GM18870 (cell line): ENCODE results near the gene MRAS.

Experiments
- ATAC-seq: cut with Tn5 transposase; IDR thresholded peaks from one replicate; pipeline ENCODE4 v1.9.1; 2021; ENCODE audit warnings: moderate library complexity; ENCODE audit not compliant: unreplicated experiment

MRAS gene

GRCh38 chr3:138338811-138339210, 9.6 kb upstream of the MRAS start:
- no peak for ATAC-seq

GRCh38 chr3:138340511-138340910, 7.9 kb upstream of the MRAS start:
- ATAC-seq: no peak

GRCh38 chr3:138344754-138345153, 3.6 kb upstream of the MRAS start:
- ATAC-seq: no peak

GRCh38 chr3:138348754-138349739, 668 bp downstream of the MRAS start:
- ATAC-seq: no peak

- no peak for ATAC-seq
Measured at GRCh38 chr3:138349926-138350665, 1.7 kb downstream of the MRAS start.

GRCh38 chr3:138351151-138351550, 2.8 kb downstream of the MRAS start:
- no peak for ATAC-seq

GRCh38 chr3:138351916-138352550, 3.7 kb downstream of the MRAS start:
- ATAC-seq: no peak

- no peak for ATAC-seq
Measured at GRCh38 chr3:138354376-138354775, 6.0 kb downstream of the MRAS start.

- no peak for ATAC-seq
Measured at GRCh38 chr3:138355071-138355470, 6.7 kb downstream of the MRAS start.

GRCh38 chr3:138356730-138357405, 8.5 kb downstream of the MRAS start:
- no peak for ATAC-seq

GRCh38 chr3:138359148-138359918, 11.0 kb downstream of the MRAS start:
- ATAC-seq: no peak

GRCh38 chr3:138359919-138360868, 11.8 kb downstream of the MRAS start:
- no peak for ATAC-seq

- no peak for ATAC-seq
Measured at GRCh38 chr3:138360869-138361525, 12.6 kb downstream of the MRAS start.

GRCh38 chr3:138361561-138361971, 13.2 kb downstream of the MRAS start:
- no peak for ATAC-seq

GRCh38 chr3:138362538-138362937, 14.2 kb downstream of the MRAS start:
- ATAC-seq: no peak

GRCh38 chr3:138363322-138363721, 14.9 kb downstream of the MRAS start:
- no peak for ATAC-seq

- no peak for ATAC-seq
Measured at GRCh38 chr3:138364356-138365252, 16.2 kb downstream of the MRAS start.

GRCh38 chr3:138365253-138365555, 16.8 kb downstream of the MRAS start:
- ATAC-seq: no peak
